ENCODE results near the gene EXOC6B.

The EXOC6B gene

GRCh38 chr2:72363406-72363805 is 462.4 kb downstream of the EXOC6B start:
- DNase-seq (ENCODE audit: low read depth, low spot score) = no peak

GRCh38 chr2:72362733-72363132 is 463.1 kb downstream of the EXOC6B start:
- DNase-seq (ENCODE audit: low read depth, low spot score) = no peak

GRCh38 chr2:72361521-72361920 is 464.3 kb downstream of the EXOC6B start:
- no peak for DNase-seq (ENCODE audit: low read depth, low spot score)

GRCh38 chr2:72361042-72361441 is 464.8 kb downstream of the EXOC6B start:
- DNase-seq (ENCODE audit: low read depth, low spot score) = no peak

GRCh38 chr2:72350852-72351251 is 475.0 kb downstream of the EXOC6B start:
- no peak for DNase-seq (ENCODE audit: low read depth, low spot score)

DNA sequence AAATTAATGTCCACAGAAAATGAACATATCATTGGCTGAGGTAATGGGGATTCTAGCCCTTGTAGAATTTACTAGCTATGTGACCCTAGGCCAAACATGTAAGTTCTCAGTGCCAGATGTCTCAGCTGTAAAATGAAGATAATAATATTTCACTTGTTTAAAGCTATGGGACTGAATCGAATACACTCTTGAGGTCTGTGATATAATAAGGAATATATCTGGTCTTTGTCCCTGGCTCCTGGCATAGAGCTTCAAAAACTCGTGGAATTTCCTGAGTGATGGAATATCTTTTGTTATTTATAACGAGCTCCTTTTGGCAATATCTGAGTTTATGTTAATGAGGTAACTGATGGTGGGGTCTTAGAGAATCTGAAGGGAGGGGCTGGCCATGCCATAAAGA is 476.8 kb downstream of the EXOC6B start:
- DNase-seq (ENCODE audit: low read depth, low spot score) = no peak

GRCh38 chr2:72347081-72347480 is 478.8 kb downstream of the EXOC6B start:
- DNase-seq (ENCODE audit: low read depth, low spot score) = no peak

- DNase-seq (ENCODE audit: low read depth, low spot score) = no peak
These were observed 484.2 kb downstream of the EXOC6B start for GRCh38 chr2:72341639-72342038.

GRCh38 chr2:72340665-72341064 is 485.2 kb downstream of the EXOC6B start:
- DNase-seq (ENCODE audit: low read depth, low spot score) = no peak

DNA sequence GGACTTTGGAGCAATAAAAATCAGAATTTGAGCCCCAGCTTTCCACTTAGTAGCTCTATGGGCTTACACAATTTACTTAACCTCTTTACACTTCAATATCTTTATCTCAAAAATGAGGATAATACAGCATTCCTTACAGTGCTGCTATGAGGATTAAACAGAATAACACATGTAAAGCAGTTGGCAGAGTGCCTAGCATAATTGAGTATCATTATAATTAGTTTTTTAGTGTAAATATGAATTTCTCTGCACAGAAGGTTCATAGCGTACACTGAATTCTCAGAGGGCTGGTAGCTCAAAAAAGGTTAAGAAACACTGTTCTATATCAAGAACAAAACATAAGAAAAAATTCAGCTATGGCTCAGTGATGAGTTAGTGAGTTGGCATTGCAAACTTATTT is 487.8 kb downstream of the EXOC6B start:
- no peak for DNase-seq (ENCODE audit: low read depth, low spot score)

DNA sequence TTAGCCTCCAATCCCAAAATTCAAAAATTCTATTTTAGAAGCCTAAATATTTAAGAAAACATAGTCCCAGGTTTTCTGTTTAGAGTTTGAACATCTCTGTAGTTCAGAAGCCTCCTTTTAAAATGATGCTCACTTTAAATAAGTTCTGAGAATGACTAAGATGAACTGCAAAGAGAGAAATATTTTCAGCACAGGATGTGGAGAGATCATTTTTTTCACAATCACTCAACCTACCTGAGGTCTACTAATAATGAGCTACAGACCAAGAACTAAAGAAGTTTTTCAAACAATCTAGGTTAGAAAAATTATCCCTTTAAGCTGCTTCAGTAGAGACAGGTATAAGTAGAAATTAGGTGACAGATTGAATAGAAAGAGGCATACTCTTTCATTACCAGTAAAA is 493.1 kb downstream of the EXOC6B start:
- no peak for DNase-seq (ENCODE audit: low read depth, low spot score)

- peak; percentile 30 for DNase-seq (ENCODE audit: low read depth, low spot score)
These were observed 495.2 kb downstream of the EXOC6B start for GRCh38 chr2:72330652-72331051.

- DNase-seq (ENCODE audit: low read depth, low spot score) = peak; percentile 24
These were observed 499.1 kb downstream of the EXOC6B start for GRCh38 chr2:72326759-72327158.

DNA sequence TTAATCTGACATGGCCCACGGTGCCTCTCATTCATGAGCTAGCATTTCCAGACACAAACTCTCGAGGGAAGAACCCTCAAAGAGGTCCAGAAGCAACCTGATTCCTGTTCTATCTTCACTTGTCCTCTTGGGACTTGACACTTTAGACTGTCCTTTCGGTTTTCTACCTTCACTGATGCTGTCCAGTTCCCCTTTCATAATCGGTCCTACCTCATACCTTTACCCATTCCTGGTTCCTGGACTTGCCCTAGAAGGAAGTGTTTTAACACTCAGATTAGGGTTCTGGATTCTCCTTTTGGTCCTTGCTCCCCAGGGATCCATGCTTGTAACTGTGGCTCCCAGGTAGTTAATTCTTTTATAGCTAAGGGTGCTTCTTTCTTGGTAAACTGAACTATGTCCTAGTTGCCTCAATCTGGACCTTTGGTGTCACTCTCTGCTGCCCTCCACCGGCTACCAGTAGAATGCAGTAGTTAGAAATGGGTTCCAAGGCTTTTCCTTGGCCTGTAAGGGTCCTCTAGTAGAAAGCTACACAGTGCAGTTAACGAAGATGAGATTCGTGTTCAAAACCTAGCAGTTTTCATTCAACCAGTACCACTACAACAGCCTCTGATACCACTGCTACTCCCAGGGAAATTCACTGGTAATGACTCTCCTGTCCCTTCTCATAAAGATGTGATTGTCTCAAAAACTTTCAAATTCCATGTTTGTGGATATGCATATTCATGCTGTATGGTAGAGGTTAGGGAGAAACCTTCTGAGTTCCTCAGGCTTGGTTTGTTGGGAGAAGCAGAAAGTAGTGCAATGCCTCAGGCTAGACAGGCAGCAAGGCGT is 500.0 kb downstream of the EXOC6B start:
- no peak for DNase-seq (ENCODE audit: low read depth, low spot score)

GRCh38 chr2:72316774-72317173 is 509.1 kb downstream of the EXOC6B start:
- no peak for DNase-seq (ENCODE audit: low read depth, low spot score)

DNA sequence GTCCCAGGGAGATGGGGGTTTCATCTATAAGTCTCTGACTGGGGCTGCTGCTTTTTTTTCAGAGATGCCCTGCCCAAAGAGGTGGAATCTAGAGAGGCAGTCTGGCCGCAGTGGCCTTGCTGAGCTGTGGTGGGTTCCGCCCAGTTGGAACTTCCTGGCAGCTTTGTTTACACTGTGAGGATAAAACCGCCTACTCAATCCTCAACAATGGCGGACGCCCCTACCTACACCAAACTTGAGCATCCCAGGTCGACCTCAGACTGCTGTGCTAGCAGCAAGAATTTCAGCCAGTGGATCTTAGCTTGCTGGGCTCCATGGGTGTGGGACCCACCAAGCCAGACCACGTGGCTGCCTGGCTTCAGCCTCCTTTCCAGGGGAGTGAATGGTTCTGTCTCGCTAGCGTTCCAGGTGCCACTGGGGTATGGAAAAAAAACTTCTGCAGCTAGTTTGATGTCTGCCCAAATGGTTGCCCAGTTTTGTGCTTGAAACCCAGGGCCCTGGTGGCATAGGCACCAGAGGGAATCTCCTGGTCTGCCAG is 525.6 kb downstream of the EXOC6B start:
- DNase-seq (ENCODE audit: low read depth, low spot score) = no peak

- no peak for DNase-seq (ENCODE audit: low read depth, low spot score)
These were observed 532.2 kb downstream of the EXOC6B start for GRCh38 chr2:72293620-72294019.

GRCh38 chr2:72292433-72292832 is 533.4 kb downstream of the EXOC6B start:
- DNase-seq (ENCODE audit: low read depth, low spot score) = no peak

GRCh38 chr2:72291059-72291458 is 534.8 kb downstream of the EXOC6B start:
- DNase-seq (ENCODE audit: low read depth, low spot score) = peak; percentile 21

GRCh38 chr2:72289736-72290135 is 536.1 kb downstream of the EXOC6B start:
- DNase-seq (ENCODE audit: low read depth, low spot score) = no peak

DNA sequence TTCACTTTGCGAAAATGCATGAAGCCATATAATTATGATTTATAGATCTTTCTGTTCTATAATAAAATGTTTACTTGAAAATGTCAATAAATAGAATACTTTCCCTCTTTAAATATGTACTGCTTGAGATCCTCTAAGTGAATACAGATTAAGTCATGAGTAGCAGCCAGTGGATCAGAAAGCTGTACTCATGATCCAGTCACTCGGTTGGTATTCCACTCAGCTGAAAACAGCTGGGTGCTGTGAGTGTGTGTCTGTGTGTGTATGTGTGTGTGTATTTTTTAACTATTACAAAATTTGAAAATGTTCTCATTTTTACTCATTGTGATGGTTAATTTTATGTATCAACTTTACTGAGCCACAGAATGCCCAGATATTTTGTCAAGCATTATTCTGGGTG is 536.5 kb downstream of the EXOC6B start:
- DNase-seq (ENCODE audit: low read depth, low spot score) = no peak

DNA sequence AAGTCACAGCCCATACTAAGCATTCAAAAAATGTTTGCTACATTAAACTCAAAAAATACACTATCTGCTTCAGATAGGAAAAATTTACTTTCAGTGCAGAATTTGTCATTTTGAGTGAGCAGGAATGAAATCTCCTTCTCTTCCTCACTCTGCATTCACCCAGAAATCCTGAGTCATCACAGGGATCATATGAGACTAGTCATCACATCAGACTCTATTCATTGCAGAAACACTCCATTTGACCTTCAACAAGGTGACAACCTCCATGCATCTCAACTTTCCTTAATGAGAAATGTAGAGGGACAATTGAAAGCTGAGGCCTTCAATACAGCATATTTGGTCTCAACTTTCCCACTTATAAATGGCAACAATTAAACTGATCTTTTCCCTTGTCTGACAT is 547.8 kb downstream of the EXOC6B start:
- DNase-seq (ENCODE audit: low read depth, low spot score) = peak; percentile 53

- peak; percentile 5 for DNase-seq (ENCODE audit: low read depth, low spot score)
These were observed 549.0 kb downstream of the EXOC6B start for GRCh38 chr2:72276876-72277275.
